CD4-positive, alpha-beta T cell (primary cell): ENCODE measurements around the gene AVPR2. TPM values are rescaled to one million over a fixed set of nuclear protein-coding genes. Genes with fewer than 3 reads are reported as not detected.

Source experiments
- ATAC-seq: fragments of 200-7000 bp; cut with Tn5 transposase; one replicate; pipeline ENCODE4 v1.10.0; 2022; ENCODE audit warnings: mild to moderate bottlenecking; ENCODE audit not compliant: poor library complexity
- CTCF ChIA-PET: fragments of 350-600 bp; sonication (Branson Sonifier 250); formaldehyde crosslinking; loops from one replicate; lab custom pipeline; 2021; ENCODE audit warnings: antibody characterized with exemption, inconsistent platforms; lab: Charles Lee
- POLR2A ChIA-PET: fragments of 350-600 bp; sonication (Branson Sonifier 250); formaldehyde crosslinking; loops from one replicate; lab custom pipeline; 2021; ENCODE audit warnings: antibody characterized with exemption, inconsistent platforms; lab: Charles Lee
- DNase-seq, 14 experiments: peaks; one replicate each; pipeline ENCODE4 v3.0.0-alpha.2; 2013 to 2020; ENCODE audit warnings: mixed read lengths in 2 of 14
- H3K27ac ChIP-seq, 2 donors: one replicate each; pipeline versions ENCODE4 v1.5.1 to v1.7.0; 2013; ENCODE audit warnings: low read length in 2 of 2, low read depth in 1 of 2, mild to moderate bottlenecking in 1 of 2
- H3K27me3 ChIP-seq, 2 experiments: 1 replicate in 1 of 2; 2 replicates in 1 of 2; pipeline versions ENCODE4 v1.6.1 to v1.7.0; 2013; ENCODE audit warnings: low read length in 2 of 2, control low read depth in 1 of 2, mild to moderate bottlenecking in 1 of 2, moderate library complexity in 1 of 2; ENCODE audit not compliant: insufficient read depth in 2 of 2, control insufficient read depth in 1 of 2
- H3K36me3 ChIP-seq: one replicate; pipeline ENCODE4 v1.6.1; 2013; ENCODE audit warnings: low read length, control low read depth; ENCODE audit not compliant: insufficient read depth
- H3K4me1 ChIP-seq: one replicate; pipeline ENCODE4 v1.6.1; 2013; ENCODE audit warnings: low read length, control low read depth; ENCODE audit not compliant: insufficient read depth
- H3K4me3 ChIP-seq: one replicate; pipeline ENCODE4 v1.5.1; 2013; ENCODE audit warnings: mild to moderate bottlenecking, low read length, moderate library complexity
- H3K9me3 ChIP-seq, 2 experiments: 1 replicate in 1 of 2; 2 replicates in 1 of 2; pipeline versions ENCODE4 v1.6.1 to v1.7.0; 2013; ENCODE audit warnings: low read length in 2 of 2, mild to moderate bottlenecking in 2 of 2, control low read depth in 1 of 2, moderate library complexity in 1 of 2; ENCODE audit not compliant: control insufficient read depth in 1 of 2, insufficient read depth in 1 of 2
- H3K27ac Mint-ChIP-seq: one replicate; pipeline ENCODE4 v1.8.0; 2020; ENCODE audit warnings: mixed read lengths
- H3K27me3 Mint-ChIP-seq: one replicate; pipeline ENCODE4 v1.8.0; 2021; ENCODE audit warnings: mixed read lengths
- H3K36me3 Mint-ChIP-seq: one replicate; pipeline ENCODE4 v1.8.0; 2021; ENCODE audit warnings: low read depth, mixed read lengths
- H3K4me1 Mint-ChIP-seq: one replicate; pipeline ENCODE4 v1.8.0; 2021; ENCODE audit warnings: low read depth, mixed read lengths
- H3K4me3 Mint-ChIP-seq: one replicate; pipeline ENCODE4 v1.8.0; 2020; ENCODE audit warnings: mild to moderate bottlenecking, mixed read lengths
- H3K9me3 Mint-ChIP-seq: one replicate; pipeline ENCODE4 v1.8.0; 2020; ENCODE audit warnings: mixed read lengths
- CTCF ChIP-seq: fragments of 200-600 bp; IDR thresholded peaks from one replicate; pipeline ENCODE4 v1.8.0; 2022; ENCODE audit warnings: antibody characterized with exemption, mild to moderate bottlenecking
- intact Hi-C, 2 experiments: fragments of 100-400 bp; cut with DNase I in 1 of 2; cut with micrococcal nuclease in 1 of 2; formaldehyde crosslinking; loops; one replicate each; pipeline versions ENCODE4 v1.15.1 to v1.9.0; 2023 to 2025; cut with DNase I, micrococcal nuclease
- total RNA-seq, 174 experiments: library from RNA in 2 of 174; stranded (reverse) in 2 of 174; gene quantifications; one replicate each; pipeline ENCODE4 v1.2.3 and lab custom pipeline; 2021 to 2026

Gene AVPR2
- total RNA-seq, 2 experiments from 2014 or later, result not detected

- no peaks in the 10 kb centered on the region for H3K9me3 Mint-ChIP-seq
- no peak overlapping the region for H3K4me3 Mint-ChIP-seq
- no peak overlapping the region for H3K4me3 ChIP-seq
- H3K4me1 Mint-ChIP-seq, result peaks cover 40% of the 10 kb centered on the region
- peak; percentile 42 for ATAC-seq
- H3K27me3 ChIP-seq, result no peaks in the 10 kb centered on the region
- H3K4me1 ChIP-seq, result peaks cover 49% of the 10 kb centered on the region
- no peaks in the 10 kb centered on the region for H3K9me3 ChIP-seq
- H3K27ac ChIP-seq, result no peak overlapping the region
- no peak for TF ChIP-seq CTCF
- DNase-seq, result peak in 4 of 14 experiments; percentile 7 to 53 (median 38)
- CTCF ChIA-PET, result interaction anchor here (0.8 to 2.0 kb wide), 3 partner anchors 17 to 41 kb away, joined by 3 to 6 read pairs (median 4); no protein-coding TSS in a partner anchor
- peaks cover 18% of the 10 kb centered on the region for H3K36me3 ChIP-seq
- H3K36me3 Mint-ChIP-seq, result peaks cover 9% of the 10 kb centered on the region
- no peaks in the 10 kb centered on the region for H3K27me3 Mint-ChIP-seq
- intact Hi-C loops, result no loop called here
- POLR2A ChIA-PET, result interaction anchor here (0.6 to 7.3 kb wide), 6 partner anchors 9 to 113 kb away, joined by 3 to 63 read pairs (median 4); partner anchors contain the start of genes ARHGAP4, HCFC1 and SSR4
- H3K27ac Mint-ChIP-seq, result peak overlapping the region; percentile 71
Observed at GRCh38 chrX:153906126-153906917, 1.8 kb downstream of the AVPR2 start.

- no peaks in the 10 kb centered on the region for H3K27me3 ChIP-seq
- Mint-ChIP-seq H3K4me3 (no peak overlapping the region), H3K4me1 (peaks cover 39% of the 10 kb centered on the region), H3K9me3 (no peaks in the 10 kb centered on the region), H3K27ac (peak overlapping the region; percentile 30), H3K36me3 (peaks cover 17% of the 10 kb centered on the region), H3K27me3 (no peaks in the 10 kb centered on the region)
- ChIA-PET POLR2A (interaction anchor here (1.2 to 7.3 kb wide), 3 partner anchors 19 to 125 kb away, joined by 3 to 63 read pairs (median 3); partner anchors contain the start of gene ARHGAP4), CTCF (interaction anchor here (2.0 kb wide), 1 partner anchor 40 kb away, joined by 6 read pairs; no protein-coding TSS in a partner anchor)
- peaks cover 24% of the 10 kb centered on the region for H3K36me3 ChIP-seq
- TF ChIP-seq CTCF, result no peak
- no peak for DNase-seq
- intact Hi-C loops, result no loop called here
- peaks cover 45% of the 10 kb centered on the region for H3K4me1 ChIP-seq
- H3K9me3 ChIP-seq, result no peaks in the 10 kb centered on the region
- no peak overlapping the region for H3K4me3 ChIP-seq
- ATAC-seq, result no peak
- H3K27ac ChIP-seq, result no peak overlapping the region
Observed at GRCh38 chrX:153907456-153907855, 3.0 kb downstream of the AVPR2 start.

- ChIA-PET POLR2A (interaction anchor here (1.3 to 7.3 kb wide), 2 partner anchors 18 to 126 kb away, joined by 3 to 63 read pairs; partner anchors contain the start of gene ARHGAP4), CTCF (interaction anchor here (0.8 kb wide), 1 partner anchor 15 kb away, joined by 3 read pairs; no protein-coding TSS in a partner anchor)
- H3K9me3 ChIP-seq, result no peaks in the 10 kb centered on the region
- no peak overlapping the region for H3K4me3 ChIP-seq
- Mint-ChIP-seq H3K27me3 (no peaks in the 10 kb centered on the region), H3K36me3 (peaks cover 20% of the 10 kb centered on the region), H3K27ac (no peak overlapping the region), H3K4me1 (peaks cover 32% of the 10 kb centered on the region), H3K9me3 (no peaks in the 10 kb centered on the region), H3K4me3 (no peak overlapping the region)
- DNase-seq (peak in 1 of 14 experiments; percentile 1), ATAC-seq (no peak)
- no peak for TF ChIP-seq CTCF
- peaks cover 32% of the 10 kb centered on the region for H3K36me3 ChIP-seq
- H3K27ac ChIP-seq, result no peak overlapping the region
- H3K27me3 ChIP-seq, result no peaks in the 10 kb centered on the region
- intact Hi-C loops, result no loop called here
- peaks cover 42% of the 10 kb centered on the region for H3K4me1 ChIP-seq
Observed at GRCh38 chrX:153908219-153908860, 3.9 kb downstream of the AVPR2 start.
